H4 (cell line): ENCODE measurements around the gene TNC. TPM values are rescaled to one million over a fixed set of nuclear protein-coding genes. Genes with fewer than 3 reads are reported as not detected.

Experiments
- DNase-seq: peaks from one replicate; pipeline ENCODE4 v3.0.0-alpha.2; 2015; ENCODE audit warnings: low spot score
- total RNA-seq: library from RNA; depleted of rRNA; stranded (reverse); fragments of >200 nt; shearing (Covaris generic); gene quantifications from 2 replicates; pipeline ENCODE4 v1.2.3, GENCODE V29; 2014; rRNA removed

The TNC gene
- total RNA-seq, 1 experiment from 2014 or later = 45.9 TPM

GRCh38 chr9:114972510-114973136, 145.3 kb downstream of the TNC start:
- no peak for DNase-seq

Other genes starting within 250 kb of the TNC start
- not detected in 2 replicates for gene TNFSF8, start 187.6 kb downstream of the TNC start, total RNA-seq